ENCODE results near the gene GNAI1.

Gene GNAI1

GRCh38 chr7:80161466-80161865, 26.8 kb downstream of the GNAI1 start:
- no peak for DNase-seq

GRCh38 chr7:80165177-80165576, 30.5 kb downstream of the GNAI1 start:
- DNase-seq, result no peak

GRCh38 chr7:80170445-80170844, 35.8 kb downstream of the GNAI1 start:
- DNase-seq, result no peak

- no peak for DNase-seq
Measured at GRCh38 chr7:80172387-80172786, 37.8 kb downstream of the GNAI1 start.

GRCh38 chr7:80175744-80176143, 41.1 kb downstream of the GNAI1 start:
- no peak for DNase-seq

- no peak for DNase-seq
Measured at GRCh38 chr7:80181411-80181810, 46.8 kb downstream of the GNAI1 start.

- DNase-seq, result no peak
Measured at GRCh38 chr7:80182630-80183276, 48.1 kb downstream of the GNAI1 start.

- DNase-seq, result no peak
Measured at GRCh38 chr7:80183351-80183750, 48.7 kb downstream of the GNAI1 start.

- DNase-seq, result no peak
Measured at GRCh38 chr7:80183900-80184685, 49.5 kb downstream of the GNAI1 start.

- DNase-seq, result no peak
Measured at GRCh38 chr7:80184693-80185092, 50.1 kb downstream of the GNAI1 start.

- DNase-seq, result no peak
Measured at GRCh38 chr7:80185571-80185970, 50.9 kb downstream of the GNAI1 start.

GRCh38 chr7:80186721-80187120, 52.1 kb downstream of the GNAI1 start:
- DNase-seq, result no peak

GRCh38 chr7:80187279-80187678, 52.6 kb downstream of the GNAI1 start:
- DNase-seq, result no peak

GRCh38 chr7:80187727-80188126, 53.1 kb downstream of the GNAI1 start:
- no peak for DNase-seq

- no peak for DNase-seq
Measured at GRCh38 chr7:80189638-80190037, 55.0 kb downstream of the GNAI1 start.

- DNase-seq, result no peak
Measured at GRCh38 chr7:80197627-80198026, 63.0 kb downstream of the GNAI1 start.

- DNase-seq, result no peak
Measured at GRCh38 chr7:80199051-80199450, 64.4 kb downstream of the GNAI1 start.

- no peak for DNase-seq
Measured at GRCh38 chr7:80204454-80204853, 69.8 kb downstream of the GNAI1 start.

GRCh38 chr7:80204919-80205318, 70.3 kb downstream of the GNAI1 start:
- DNase-seq, result no peak

GRCh38 chr7:80206763-80207162, 72.1 kb downstream of the GNAI1 start:
- no peak for DNase-seq

GRCh38 chr7:80207501-80207900, 72.9 kb downstream of the GNAI1 start:
- DNase-seq, result no peak

- no peak for DNase-seq
Measured at GRCh38 chr7:80208700-80209099, 74.1 kb downstream of the GNAI1 start.

GRCh38 chr7:80210400-80210799, 75.8 kb downstream of the GNAI1 start:
- DNase-seq, result no peak

- DNase-seq, result no peak
Measured at GRCh38 chr7:80213814-80214213, 79.2 kb downstream of the GNAI1 start.

GRCh38 chr7:80215734-80216133, 81.1 kb downstream of the GNAI1 start:
- no peak for DNase-seq
